ENCODE data around the gene CASTOR1.

CASTOR1 gene

DNA sequence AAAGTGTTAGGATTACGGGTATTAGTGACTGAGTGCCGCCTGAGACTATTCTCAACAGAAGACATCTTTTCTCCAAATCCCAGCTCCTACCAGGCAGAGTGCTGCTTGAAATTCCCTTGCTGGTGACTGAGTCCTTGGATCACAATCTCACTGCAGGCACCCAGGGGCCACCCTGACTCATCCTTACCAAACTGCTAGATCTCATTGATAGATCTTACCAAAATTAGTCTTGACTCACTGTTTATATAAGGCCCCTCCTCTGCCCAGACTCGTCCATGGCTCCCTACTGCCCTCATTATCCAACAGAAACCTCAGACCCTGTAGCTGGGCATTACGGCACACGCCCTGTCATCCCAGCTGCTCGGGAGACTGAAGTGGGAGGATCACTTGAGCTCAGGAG is 22.7 kb upstream of the CASTOR1 start:
- Histone ChIP-seq H3K4me2 (ENCODE audit: low read depth, low read length, poor library complexity, severe bottlenecking) (peak overlapping the region; percentile 55), H3K9me2 (replicated peaks; ENCODE audit: low read depth, low read length) (no peaks in the 10 kb centered on the region), H3K4me1 (ENCODE audit: insufficient read depth, low read length, poor library complexity, severe bottlenecking) (peaks cover 85% of the 10 kb centered on the region), H4K20me1 (ENCODE audit: insufficient read depth, low read length, poor library complexity, severe bottlenecking) (peaks cover 3% of the 10 kb centered on the region), H3K4me3 (ENCODE audit: low read length, poor library complexity, severe bottlenecking) (no peak overlapping the region), H3K27me3 (ENCODE audit: insufficient read depth, low read length, poor library complexity, severe bottlenecking) (no peaks in the 10 kb centered on the region), H3F3A (ENCODE audit: low read depth) (0 out of 2 replicates have a peak, but pooled peaks cover 6% of the 10 kb centered on the region), H2AFZ (ENCODE audit: low read length) (no peak overlapping the region), H3K9ac (ENCODE audit: low read depth, low read length, poor library complexity, severe bottlenecking) (peak overlapping the region; percentile 95), H3K9me3 (ENCODE audit: insufficient read depth, low read depth, low read length) (no peaks in the 10 kb centered on the region), H3K36me3 (ENCODE audit: insufficient read depth, low read length) (no peaks in the 10 kb centered on the region; the same call in 1 of the 2 replicates), H3K79me2 (ENCODE audit: insufficient read depth, low read length) (peaks cover 97% of the 10 kb centered on the region)
- TF ChIP-seq CTCF (conservative IDR thresholded peaks at IDR 0.05; ENCODE audit: low read length) (no peak), EZH2phosphoT487 (IDR thresholded peaks at IDR 0.05; ENCODE audit: borderline replicate concordance) (no peak)

- Histone ChIP-seq H3K4me2 (ENCODE audit: low read depth, low read length, poor library complexity, severe bottlenecking) (peak overlapping the region; percentile 92), H3K79me2 (ENCODE audit: insufficient read depth, low read length) (peaks cover 89% of the 10 kb centered on the region), H2AFZ (ENCODE audit: low read length) (no peak overlapping the region), H4K20me1 (ENCODE audit: insufficient read depth, low read length, poor library complexity, severe bottlenecking) (peaks cover 3% of the 10 kb centered on the region), H3K4me3 (ENCODE audit: low read length, poor library complexity, severe bottlenecking) (peak overlapping the region; percentile 15), H3K9me3 (ENCODE audit: insufficient read depth, low read depth, low read length) (no peaks in the 10 kb centered on the region), H3K4me1 (ENCODE audit: insufficient read depth, low read length, poor library complexity, severe bottlenecking) (peaks cover 88% of the 10 kb centered on the region), H3K36me3 (ENCODE audit: insufficient read depth, low read length) (no peaks in the 10 kb centered on the region; the same call in 1 of the 2 replicates), H3K9ac (ENCODE audit: low read depth, low read length, poor library complexity, severe bottlenecking) (peak overlapping the region; percentile 95), H3F3A (ENCODE audit: low read depth) (peaks cover 13% of the 10 kb centered on the region), H3K27me3 (ENCODE audit: insufficient read depth, low read length, poor library complexity, severe bottlenecking) (no peaks in the 10 kb centered on the region), H3K9me2 (replicated peaks; ENCODE audit: low read depth, low read length) (no peaks in the 10 kb centered on the region)
- TF ChIP-seq CTCF (conservative IDR thresholded peaks at IDR 0.05; ENCODE audit: low read length) = no peak
Observed at GRCh38 chr22:30310881-30311771, 21.8 kb upstream of the CASTOR1 start.

- Histone ChIP-seq H3K4me1 (ENCODE audit: insufficient read depth, low read length, poor library complexity, severe bottlenecking) (peaks cover 86% of the 10 kb centered on the region), H3K79me2 (ENCODE audit: insufficient read depth, low read length) (peaks cover 80% of the 10 kb centered on the region), H3K27me3 (ENCODE audit: insufficient read depth, low read length, poor library complexity, severe bottlenecking) (no peaks in the 10 kb centered on the region), H3K9me3 (ENCODE audit: insufficient read depth, low read depth, low read length) (no peaks in the 10 kb centered on the region), H4K20me1 (ENCODE audit: insufficient read depth, low read length, poor library complexity, severe bottlenecking) (no peaks in the 10 kb centered on the region), H2AFZ (ENCODE audit: low read length) (no peak overlapping the region), H3K4me2 (ENCODE audit: low read depth, low read length, poor library complexity, severe bottlenecking) (peak overlapping the region; percentile 92), H3K4me3 (ENCODE audit: low read length, poor library complexity, severe bottlenecking) (peak overlapping the region; percentile 15), H3F3A (ENCODE audit: low read depth) (peaks cover 21% of the 10 kb centered on the region), H3K36me3 (ENCODE audit: insufficient read depth, low read length) (no peaks in the 10 kb centered on the region; the same call in 1 of the 2 replicates), H3K9me2 (replicated peaks; ENCODE audit: low read depth, low read length) (no peaks in the 10 kb centered on the region), H3K9ac (ENCODE audit: low read depth, low read length, poor library complexity, severe bottlenecking) (peak overlapping the region; percentile 95)
- TF ChIP-seq CTCF (conservative IDR thresholded peaks at IDR 0.05; ENCODE audit: low read length) = no peak
Observed at GRCh38 chr22:30309951-30310741, 20.8 kb upstream of the CASTOR1 start.

Data from Loucy (cell line).